MM.1S (cell line): ENCODE data around the gene BRD3OS.

Experiments used
- DNase-seq: peaks from one replicate; pipeline ENCODE4 v3.0.0-alpha.2; 2015
- H2AFZ ChIP-seq: fragments of 300-600 bp; sonication (generic); 2 replicates; pipeline ENCODE4 v1.6.0; 2016; ENCODE audit warnings: antibody characterized with exemption, low read length
- H3F3A ChIP-seq: fragments of 300-600 bp; sonication (generic); 2 replicates; pipeline ENCODE4 v1.6.1; 2016; ENCODE audit warnings: mild to moderate bottlenecking, antibody characterized with exemption, low read length, moderate library complexity, mixed read lengths; ENCODE audit not compliant: insufficient read depth
- H3K27ac ChIP-seq: fragments of 300-600 bp; sonication (generic); 2 replicates; pipeline ENCODE4 v1.5.1; 2016; ENCODE audit warnings: mild to moderate bottlenecking, low read length
- H3K27me3 ChIP-seq: fragments of 300-600 bp; sonication (generic); replicated peaks from 2 replicates; pipeline ENCODE4 v1.6.0; 2016; ENCODE audit warnings: low read length; ENCODE audit not compliant: insufficient read depth
- H3K36me3 ChIP-seq: fragments of 300-600 bp; sonication (generic); replicated peaks from 2 replicates; pipeline ENCODE4 v1.6.1; 2016; ENCODE audit warnings: mild to moderate bottlenecking, low read length, mixed read lengths; ENCODE audit not compliant: insufficient read depth
- H3K4me1 ChIP-seq: fragments of 300-600 bp; sonication (generic); 2 replicates; pipeline ENCODE4 v1.6.1; 2016; ENCODE audit warnings: low read length, mixed read lengths
- H3K4me2 ChIP-seq: fragments of 300-600 bp; sonication (generic); 2 replicates; pipeline ENCODE4 v1.6.0; 2016; ENCODE audit warnings: low read depth, low read length
- H3K4me3 ChIP-seq: fragments of 300-600 bp; sonication (generic); 2 replicates; pipeline ENCODE4 v1.5.1; 2016; ENCODE audit warnings: low read length, mixed read lengths
- H3K79me2 ChIP-seq: fragments of 300-600 bp; sonication (generic); 2 replicates; pipeline ENCODE4 v1.6.1; 2016; ENCODE audit warnings: mixed run types, low read length, mixed read lengths
- H3K9ac ChIP-seq: fragments of 300-600 bp; sonication (generic); 2 replicates; pipeline ENCODE4 v1.6.1; 2016; ENCODE audit warnings: low read length, mixed read lengths
- H3K9me2 ChIP-seq: fragments of 300-600 bp; sonication (generic); replicated peaks from 2 replicates; pipeline ENCODE4 v1.6.1; 2016; ENCODE audit warnings: mild to moderate bottlenecking, low read length, mixed read lengths; ENCODE audit not compliant: insufficient read depth
- H3K9me3 ChIP-seq: fragments of 300-600 bp; sonication (generic); replicated peaks from 2 replicates; pipeline ENCODE4 v1.6.1; 2016; ENCODE audit warnings: mild to moderate bottlenecking, low read length, mixed read lengths; ENCODE audit not compliant: insufficient read depth
- H4K20me1 ChIP-seq: fragments of 300-600 bp; sonication (generic); 2 replicates; pipeline ENCODE4 v1.6.1; 2016; ENCODE audit warnings: mild to moderate bottlenecking, low read length, moderate library complexity, mixed read lengths; ENCODE audit not compliant: insufficient read depth
- EZH2 ChIP-seq: fragments of 300-600 bp; sonication (generic); optimal IDR thresholded peaks from 2 replicates; pipeline ENCODE3; 2017; ENCODE audit warnings: low read depth, mild to moderate bottlenecking, antibody characterized with exemption, low read length, mixed read lengths
- EZH2phosphoT487 ChIP-seq: fragments of 300-600 bp; sonication (generic); IDR thresholded peaks from 2 replicates; pipeline ENCODE4 v1.6.1; 2018; ENCODE audit warnings: antibody characterized with exemption, low read length
- TF ChIP-seq, protein P1 (sequence below): fragments of 300-600 bp; sonication (generic); IDR thresholded peaks from 2 replicates; pipeline ENCODE4 v1.5.1; 2016; ENCODE audit warnings: antibody characterized with exemption, low read length, mixed read lengths

BRD3OS gene

GRCh38 chr9:134076644-134077043, 51.4 kb downstream of the BRD3OS start:
- no peak overlapping the region for H3K9ac ChIP-seq
- no peaks in the 10 kb centered on the region for H3F3A ChIP-seq
- no peak for DNase-seq
- H3K4me1 ChIP-seq: 0 out of 2 replicates have a peak, but pooled peaks cover 4% of the 10 kb centered on the region
- TF ChIP-seq EZH2phosphoT487 (no peak), EZH2 (no peak)
- TF ChIP-seq, protein P1, sequence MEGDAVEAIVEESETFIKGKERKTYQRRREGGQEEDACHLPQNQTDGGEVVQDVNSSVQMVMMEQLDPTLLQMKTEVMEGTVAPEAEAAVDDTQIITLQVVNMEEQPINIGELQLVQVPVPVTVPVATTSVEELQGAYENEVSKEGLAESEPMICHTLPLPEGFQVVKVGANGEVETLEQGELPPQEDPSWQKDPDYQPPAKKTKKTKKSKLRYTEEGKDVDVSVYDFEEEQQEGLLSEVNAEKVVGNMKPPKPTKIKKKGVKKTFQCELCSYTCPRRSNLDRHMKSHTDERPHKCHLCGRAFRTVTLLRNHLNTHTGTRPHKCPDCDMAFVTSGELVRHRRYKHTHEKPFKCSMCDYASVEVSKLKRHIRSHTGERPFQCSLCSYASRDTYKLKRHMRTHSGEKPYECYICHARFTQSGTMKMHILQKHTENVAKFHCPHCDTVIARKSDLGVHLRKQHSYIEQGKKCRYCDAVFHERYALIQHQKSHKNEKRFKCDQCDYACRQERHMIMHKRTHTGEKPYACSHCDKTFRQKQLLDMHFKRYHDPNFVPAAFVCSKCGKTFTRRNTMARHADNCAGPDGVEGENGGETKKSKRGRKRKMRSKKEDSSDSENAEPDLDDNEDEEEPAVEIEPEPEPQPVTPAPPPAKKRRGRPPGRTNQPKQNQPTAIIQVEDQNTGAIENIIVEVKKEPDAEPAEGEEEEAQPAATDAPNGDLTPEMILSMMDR: no peak
- no peak overlapping the region for H3K27ac ChIP-seq
- no peak overlapping the region for H2AFZ ChIP-seq
- H3K9me2 ChIP-seq: no peaks in the 10 kb centered on the region
- no peaks in the 10 kb centered on the region for H3K9me3 ChIP-seq
- no peak overlapping the region for H3K4me2 ChIP-seq
- H3K36me3 ChIP-seq: no peaks in the 10 kb centered on the region
- no peaks in the 10 kb centered on the region for H3K79me2 ChIP-seq
- H3K4me3 ChIP-seq: no peak overlapping the region
- peaks cover 85% of the 10 kb centered on the region for H3K27me3 ChIP-seq
- no peaks in the 10 kb centered on the region for H4K20me1 ChIP-seq
